ENCODE results near the gene ENO2. TPM values are rescaled to one million over a fixed set of nuclear protein-coding genes. Genes with fewer than 3 reads are reported as not detected.

ENO2 gene
- total and polyA plus RNA-seq, 2 experiments from 2014 or later: 43.5 to 53.5 TPM

DNA sequence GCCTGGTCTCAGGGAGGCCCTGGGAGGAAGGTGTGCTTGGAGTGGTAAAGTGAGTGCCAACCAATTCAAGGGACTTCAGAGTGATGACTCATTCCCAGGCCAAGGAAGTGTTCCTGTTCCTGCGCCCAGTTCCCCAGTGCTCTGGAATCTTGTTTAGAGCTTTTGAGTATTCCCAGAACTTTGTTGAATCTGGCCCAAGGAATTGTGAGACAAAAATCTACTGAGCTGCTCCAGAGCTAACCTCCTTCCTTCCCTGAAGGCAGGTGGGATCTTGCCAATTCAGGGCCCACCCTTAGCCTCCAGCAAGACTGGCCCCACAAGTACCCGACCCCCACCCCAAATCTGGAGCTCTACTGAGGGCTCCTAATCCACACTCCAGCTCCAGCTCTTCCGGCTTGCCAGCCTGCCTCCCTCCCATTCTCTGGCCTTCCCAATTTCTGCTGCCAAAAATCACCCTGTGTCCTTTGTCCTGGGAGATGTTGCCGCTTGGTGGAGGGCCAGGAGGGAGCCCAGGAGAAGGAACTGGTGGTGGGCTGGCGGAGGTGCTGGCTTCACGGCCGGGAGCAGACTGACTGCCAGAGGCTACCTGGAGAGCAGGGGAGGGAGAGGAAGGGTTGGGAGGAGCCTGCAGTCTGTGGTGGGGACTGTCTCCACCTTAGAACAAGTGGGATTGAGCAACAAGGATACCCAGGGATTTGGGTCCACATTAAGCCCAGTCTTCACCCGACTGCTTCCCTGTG, 11.3 kb downstream of the ENO2 start:
- no peak overlapping the region; the same call in 1 of the 2 replicates for H2AFZ ChIP-seq

DNA sequence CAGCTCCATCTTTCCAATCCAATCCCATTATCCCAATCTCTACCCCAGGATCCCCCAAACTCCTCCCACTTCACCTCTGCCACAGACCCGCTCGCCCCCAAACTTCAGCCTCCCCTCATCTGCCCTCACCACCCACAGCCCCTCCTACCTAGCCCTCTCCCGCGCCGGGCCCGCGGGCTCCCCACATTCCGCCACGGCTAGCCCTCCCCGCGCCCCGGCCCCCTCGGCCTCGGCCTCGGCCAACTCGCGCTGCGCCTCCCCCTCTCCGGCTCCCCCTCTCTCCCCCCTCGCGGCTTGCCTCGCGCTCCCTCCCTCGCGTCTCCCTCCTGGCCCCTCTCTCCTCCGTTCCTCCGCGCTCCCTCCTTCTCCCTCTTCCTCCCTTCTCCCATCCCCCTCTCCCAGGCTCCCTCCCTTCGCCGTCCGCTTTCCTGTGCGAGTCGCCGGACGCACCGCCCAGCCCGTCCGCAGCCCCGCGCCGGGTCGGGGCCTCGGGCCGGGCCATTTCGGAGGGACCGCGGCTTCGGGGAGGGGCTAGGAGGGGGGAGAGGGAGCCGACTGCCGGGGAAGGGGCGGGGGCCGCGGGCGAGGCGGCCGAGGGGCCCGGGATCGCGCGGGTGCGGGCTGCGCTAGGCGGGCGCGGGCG, 13.1 kb downstream of the ENO2 start, which contains the start of gene ATN1:
Gene ATN1, plus strand, starts transcription at position 581 of the 643 bp plus-strand sequence. CDS start 6,043 bp downstream, outside the sequence.
- no peaks in the 10 kb centered on the region; the same call in 1 of the 3 replicates for H3K9me3 Mint-ChIP-seq
- H3K4me3 ChIP-seq: peak within 1 kb of the TSS; percentile 97
- H3K27ac Mint-ChIP-seq: peak within 1 kb of the TSS; percentile 97
- H3K4me1 Mint-ChIP-seq: peaks cover 62% of the 10 kb centered on the region
- H3K36me3 Mint-ChIP-seq (ENCODE audit: low read depth): peaks cover 28% of the 10 kb centered on the region
- peak; percentile 97 for DNase-seq (ENCODE audit: low spot score)
- H3K27me3 ChIP-seq (ENCODE audit: insufficient read depth): no peaks in the 10 kb centered on the region
- H4K20me1 ChIP-seq (replicated peaks; ENCODE audit: insufficient read depth): peaks cover 14% of the 10 kb centered on the region
- peaks cover 37% of the 10 kb centered on the region for H3K27me3 Mint-ChIP-seq (ENCODE audit: insufficient read depth, low read depth, poor library complexity)
- no peaks in the 10 kb centered on the region for H3K36me3 ChIP-seq (ENCODE audit: insufficient read depth)
- H2AFZ ChIP-seq: peak within 1 kb of the TSS; percentile 47; the same call in 1 of the 2 replicates
- H3K79me2 ChIP-seq (replicated peaks; ENCODE audit: insufficient read depth): peaks cover 48% of the 10 kb centered on the region
- H3K9me2 ChIP-seq (ENCODE audit: insufficient read depth): no peaks in the 10 kb centered on the region
- peak within 1 kb of the TSS; percentile 100 for H3K27ac ChIP-seq (ENCODE audit: low read depth)
- H3K4me3 Mint-ChIP-seq: peak within 1 kb of the TSS; percentile 97
- TF ChIP-seq, protein P1, sequence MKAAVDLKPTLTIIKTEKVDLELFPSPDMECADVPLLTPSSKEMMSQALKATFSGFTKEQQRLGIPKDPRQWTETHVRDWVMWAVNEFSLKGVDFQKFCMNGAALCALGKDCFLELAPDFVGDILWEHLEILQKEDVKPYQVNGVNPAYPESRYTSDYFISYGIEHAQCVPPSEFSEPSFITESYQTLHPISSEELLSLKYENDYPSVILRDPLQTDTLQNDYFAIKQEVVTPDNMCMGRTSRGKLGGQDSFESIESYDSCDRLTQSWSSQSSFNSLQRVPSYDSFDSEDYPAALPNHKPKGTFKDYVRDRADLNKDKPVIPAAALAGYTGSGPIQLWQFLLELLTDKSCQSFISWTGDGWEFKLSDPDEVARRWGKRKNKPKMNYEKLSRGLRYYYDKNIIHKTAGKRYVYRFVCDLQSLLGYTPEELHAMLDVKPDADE (IDR thresholded peaks at IDR 0.05): no peak
- TF ChIP-seq POLR2AphosphoS5 (IDR thresholded peaks at IDR 0.05; ENCODE audit: low read depth): peak; percentile 45
- 0 out of 2 replicates have a peak, but pooled peaks have one; percentile 29 for TF ChIP-seq CREB1 (CRISPR knock-in tag; IDR thresholded peaks at IDR 0.05; ENCODE audit: low read depth)
- ATAC-seq: peak; percentile 12
- peak within 1 kb of the TSS; percentile 99 for H3K4me2 ChIP-seq
- H3K4me1 ChIP-seq (ENCODE audit: insufficient read depth): peaks cover 51% of the 10 kb centered on the region
- H3F3A ChIP-seq (replicated peaks; ENCODE audit: low read depth): peaks cover 32% of the 10 kb centered on the region

More for the DNA sequence above, 11.3 kb downstream of the ENO2 start:
- H3F3A ChIP-seq (replicated peaks; ENCODE audit: low read depth): peaks cover 24% of the 10 kb centered on the region
- TF ChIP-seq CREB1 (CRISPR knock-in tag; IDR thresholded peaks at IDR 0.05; ENCODE audit: low read depth): 0 out of 2 replicates have a peak, but pooled peaks have one; percentile 2
- TF ChIP-seq POLR2AphosphoS5 (IDR thresholded peaks at IDR 0.05; ENCODE audit: low read depth): peak; percentile 73
- TF ChIP-seq, protein P2, sequence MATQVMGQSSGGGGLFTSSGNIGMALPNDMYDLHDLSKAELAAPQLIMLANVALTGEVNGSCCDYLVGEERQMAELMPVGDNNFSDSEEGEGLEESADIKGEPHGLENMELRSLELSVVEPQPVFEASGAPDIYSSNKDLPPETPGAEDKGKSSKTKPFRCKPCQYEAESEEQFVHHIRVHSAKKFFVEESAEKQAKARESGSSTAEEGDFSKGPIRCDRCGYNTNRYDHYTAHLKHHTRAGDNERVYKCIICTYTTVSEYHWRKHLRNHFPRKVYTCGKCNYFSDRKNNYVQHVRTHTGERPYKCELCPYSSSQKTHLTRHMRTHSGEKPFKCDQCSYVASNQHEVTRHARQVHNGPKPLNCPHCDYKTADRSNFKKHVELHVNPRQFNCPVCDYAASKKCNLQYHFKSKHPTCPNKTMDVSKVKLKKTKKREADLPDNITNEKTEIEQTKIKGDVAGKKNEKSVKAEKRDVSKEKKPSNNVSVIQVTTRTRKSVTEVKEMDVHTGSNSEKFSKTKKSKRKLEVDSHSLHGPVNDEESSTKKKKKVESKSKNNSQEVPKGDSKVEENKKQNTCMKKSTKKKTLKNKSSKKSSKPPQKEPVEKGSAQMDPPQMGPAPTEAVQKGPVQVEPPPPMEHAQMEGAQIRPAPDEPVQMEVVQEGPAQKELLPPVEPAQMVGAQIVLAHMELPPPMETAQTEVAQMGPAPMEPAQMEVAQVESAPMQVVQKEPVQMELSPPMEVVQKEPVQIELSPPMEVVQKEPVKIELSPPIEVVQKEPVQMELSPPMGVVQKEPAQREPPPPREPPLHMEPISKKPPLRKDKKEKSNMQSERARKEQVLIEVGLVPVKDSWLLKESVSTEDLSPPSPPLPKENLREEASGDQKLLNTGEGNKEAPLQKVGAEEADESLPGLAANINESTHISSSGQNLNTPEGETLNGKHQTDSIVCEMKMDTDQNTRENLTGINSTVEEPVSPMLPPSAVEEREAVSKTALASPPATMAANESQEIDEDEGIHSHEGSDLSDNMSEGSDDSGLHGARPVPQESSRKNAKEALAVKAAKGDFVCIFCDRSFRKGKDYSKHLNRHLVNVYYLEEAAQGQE (IDR thresholded peaks at IDR 0.05; ENCODE audit: unreplicated experiment): no peak
- Mint-ChIP-seq H3K27me3 (ENCODE audit: insufficient read depth, low read depth, poor library complexity) (peaks cover 37% of the 10 kb centered on the region), H3K9me3 (no peaks in the 10 kb centered on the region; the same call in 1 of the 3 replicates), H3K27ac (peak overlapping the region; percentile 97), H3K4me3 (peak overlapping the region; percentile 81), H3K36me3 (ENCODE audit: low read depth) (peaks cover 36% of the 10 kb centered on the region), H3K4me1 (peaks cover 58% of the 10 kb centered on the region)
- H3K4me1 ChIP-seq (ENCODE audit: insufficient read depth): peaks cover 46% of the 10 kb centered on the region
- peak overlapping the region; percentile 86 for H3K4me2 ChIP-seq
- peaks cover 10% of the 10 kb centered on the region for H4K20me1 ChIP-seq (replicated peaks; ENCODE audit: insufficient read depth)
- no peaks in the 10 kb centered on the region; the same call in 1 of the 2 replicates for H3K36me3 ChIP-seq (ENCODE audit: insufficient read depth)
- peaks cover 30% of the 10 kb centered on the region for H3K79me2 ChIP-seq (replicated peaks; ENCODE audit: insufficient read depth)
- H3K27me3 ChIP-seq (ENCODE audit: insufficient read depth): no peaks in the 10 kb centered on the region
- DNase-seq (ENCODE audit: low spot score) (peak; percentile 91), ATAC-seq (peak; percentile 39)
- peak overlapping the region; percentile 84 for H3K4me3 ChIP-seq
- no peaks in the 10 kb centered on the region for H3K9me2 ChIP-seq (ENCODE audit: insufficient read depth)
- peak overlapping the region; percentile 100 for H3K27ac ChIP-seq (ENCODE audit: low read depth)

Data from GM23338 (cell line).